ENCODE data around the gene GOLGA8O. TPM values are rescaled to one million over a fixed set of nuclear protein-coding genes. Genes with fewer than 3 reads are reported as not detected.
"Not testable (repeated sequence)": the region's sequence is repeated elsewhere in the genome, so short reads cannot be mapped to it uniquely, and the experiment has no call there.

Gene GOLGA8O, protein sequence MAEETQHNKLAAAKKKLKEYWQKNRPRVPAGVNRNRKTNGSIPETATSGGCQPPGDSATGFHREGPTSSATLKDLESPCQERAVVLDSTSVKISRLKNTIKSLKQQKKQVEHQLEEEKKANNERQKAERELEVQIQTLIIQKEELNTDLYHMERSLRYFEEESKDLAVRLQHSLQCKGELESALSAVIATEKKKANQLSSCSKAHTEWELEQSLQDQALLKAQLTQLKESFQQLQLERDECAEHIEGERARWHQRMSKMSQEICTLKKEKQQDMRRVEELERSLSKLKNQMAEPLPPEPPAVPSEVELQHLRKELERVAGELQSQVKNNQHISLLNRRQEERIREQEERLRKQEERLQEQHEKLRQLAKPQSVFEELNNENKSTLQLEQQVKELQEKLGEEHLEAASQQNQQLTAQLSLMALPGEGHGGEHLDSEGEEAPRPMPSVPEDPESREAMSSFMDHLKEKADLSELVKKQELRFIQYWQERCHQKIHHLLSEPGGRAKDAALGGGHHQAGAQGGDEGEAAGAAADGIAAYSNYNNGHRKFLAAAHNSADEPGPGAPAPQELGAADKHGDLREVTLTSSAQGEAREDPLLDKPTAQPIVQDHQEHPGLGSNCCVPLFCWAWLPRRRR
- 2.5 to 5.1 TPM (median 2.8 TPM) in 3 replicates for total RNA-seq
- long read RNA-seq = 0 reads

DNA sequence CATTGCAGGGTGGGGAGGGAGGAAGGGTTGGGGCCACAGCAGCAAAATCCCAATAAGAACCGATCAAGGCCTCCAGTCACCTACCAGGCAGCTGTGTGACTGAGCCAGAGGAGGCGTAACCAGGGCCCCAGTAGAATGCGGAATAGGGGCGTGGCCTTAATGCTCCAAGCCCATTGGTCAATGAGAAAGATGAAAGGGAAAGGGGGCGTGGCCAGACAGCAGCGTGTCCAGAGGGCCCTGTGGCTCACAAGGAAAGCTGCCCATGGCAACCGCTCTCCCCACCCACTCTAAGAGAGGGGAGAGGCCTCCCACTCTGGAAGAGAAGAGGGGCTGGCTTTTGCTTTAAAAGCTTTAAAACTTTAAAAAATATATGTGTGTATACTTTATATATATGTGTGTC is at the start of gene GOLGA8O:
GOLGA8O (minus strand) TSS at position 101 of the 400 bp plus-strand sequence; CDS start at position 3, 98 bp downstream.
- not testable (repeated sequence) for H3K4me3 Mint-ChIP-seq (ENCODE audit: unreplicated experiment); H3K27ac Mint-ChIP-seq (ENCODE audit: unreplicated experiment); H3K27me3 Mint-ChIP-seq (ENCODE audit: low read depth); H3K4me1 Mint-ChIP-seq (ENCODE audit: low read depth); H3K36me3 Mint-ChIP-seq (ENCODE audit: low read depth); DNase-seq (ENCODE audit: low spot score); H3K9me3 Mint-ChIP-seq (ENCODE audit: low read depth)

DNA sequence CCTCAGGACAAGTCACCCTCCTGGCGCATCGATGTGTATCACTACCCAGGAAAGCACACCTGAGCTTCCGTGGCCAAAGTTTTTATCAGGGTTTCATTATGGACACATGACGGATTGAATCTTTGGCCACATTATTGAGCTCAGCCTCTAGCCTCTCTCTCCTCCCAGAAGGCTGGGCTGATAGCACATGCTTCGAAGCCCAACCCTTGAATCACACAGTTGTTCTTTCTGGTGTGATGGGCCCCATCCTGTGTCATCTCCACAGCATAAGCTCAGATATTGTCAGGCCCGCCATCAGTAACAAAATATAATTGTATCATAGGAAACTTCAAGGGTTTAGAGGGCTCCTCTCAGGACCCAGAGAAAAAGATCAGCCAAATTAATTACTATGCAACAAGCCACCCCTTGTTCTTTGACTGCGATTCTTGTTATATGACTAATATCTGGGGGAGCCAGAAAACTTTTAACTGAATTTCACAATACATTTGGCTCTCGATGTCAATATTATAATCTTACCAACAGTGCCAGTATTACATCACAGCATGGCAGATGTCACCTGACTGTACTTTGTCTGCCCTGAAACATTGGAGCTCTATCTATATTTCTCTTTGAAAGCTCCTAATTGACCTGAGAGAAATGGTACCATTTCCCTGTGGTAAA is 48.8 kb upstream of the GOLGA8O start:
- not testable (repeated sequence) for H3K4me3 Mint-ChIP-seq (ENCODE audit: unreplicated experiment); H3K4me1 Mint-ChIP-seq (ENCODE audit: low read depth); H3K9me3 Mint-ChIP-seq (ENCODE audit: low read depth); H3K27ac Mint-ChIP-seq (ENCODE audit: unreplicated experiment); H3K36me3 Mint-ChIP-seq (ENCODE audit: low read depth); H3K27me3 Mint-ChIP-seq (ENCODE audit: low read depth); DNase-seq (ENCODE audit: low spot score)

DNA sequence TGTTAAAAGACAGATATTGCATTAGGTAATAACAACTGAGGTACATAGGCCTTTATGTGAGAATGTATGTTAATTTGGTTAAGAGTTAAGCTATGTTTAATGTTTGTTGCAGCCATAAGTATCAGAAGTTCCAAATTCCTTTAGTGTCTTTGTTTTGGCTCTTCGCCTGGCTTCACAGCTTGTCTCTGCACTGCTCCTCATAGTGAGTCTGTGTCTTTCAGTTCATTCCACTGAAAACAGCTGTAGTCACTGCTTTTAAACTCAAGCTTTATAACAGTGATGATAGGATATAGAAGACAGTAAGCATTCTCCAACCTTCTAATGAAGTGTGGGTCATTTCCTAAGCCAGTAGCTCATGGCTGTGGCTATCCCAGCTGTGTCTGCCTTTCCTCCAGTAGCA is 47.5 kb upstream of the GOLGA8O start:
- not testable (repeated sequence) for H3K27ac Mint-ChIP-seq (ENCODE audit: unreplicated experiment)

DNA sequence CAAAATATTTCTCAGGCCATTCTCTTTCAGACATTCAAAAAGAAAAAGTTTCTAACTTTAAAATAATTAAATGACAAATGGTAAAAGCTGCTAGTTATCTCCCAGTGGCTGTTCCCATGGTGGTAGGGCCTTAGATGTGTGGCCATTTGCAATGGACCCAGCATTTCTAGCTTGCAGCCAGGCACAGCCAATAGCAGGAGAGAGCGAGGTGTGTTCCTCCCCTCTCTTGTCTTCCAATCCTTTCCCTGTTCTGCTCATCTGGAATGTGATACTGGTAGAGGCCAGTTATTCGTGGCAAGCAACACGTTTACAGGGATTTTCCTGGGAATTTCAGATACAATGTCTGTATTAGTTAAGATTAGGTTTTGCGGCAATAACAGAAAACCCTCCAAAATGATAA is 37.3 kb upstream of the GOLGA8O start:
- H3K4me1 Mint-ChIP-seq (ENCODE audit: low read depth); DNase-seq (ENCODE audit: low spot score); H3K27ac Mint-ChIP-seq (ENCODE audit: unreplicated experiment); H3K9me3 Mint-ChIP-seq (ENCODE audit: low read depth); H3K27me3 Mint-ChIP-seq (ENCODE audit: low read depth); H3K36me3 Mint-ChIP-seq (ENCODE audit: low read depth); H3K4me3 Mint-ChIP-seq (ENCODE audit: unreplicated experiment): not testable (repeated sequence)

More for the DNA sequence above, 47.5 kb upstream of the GOLGA8O start:
- DNase-seq (ENCODE audit: low spot score); H3K9me3 Mint-ChIP-seq (ENCODE audit: low read depth); H3K27me3 Mint-ChIP-seq (ENCODE audit: low read depth); H3K4me3 Mint-ChIP-seq (ENCODE audit: unreplicated experiment); H3K4me1 Mint-ChIP-seq (ENCODE audit: low read depth); H3K36me3 Mint-ChIP-seq (ENCODE audit: low read depth): not testable (repeated sequence)

DNA sequence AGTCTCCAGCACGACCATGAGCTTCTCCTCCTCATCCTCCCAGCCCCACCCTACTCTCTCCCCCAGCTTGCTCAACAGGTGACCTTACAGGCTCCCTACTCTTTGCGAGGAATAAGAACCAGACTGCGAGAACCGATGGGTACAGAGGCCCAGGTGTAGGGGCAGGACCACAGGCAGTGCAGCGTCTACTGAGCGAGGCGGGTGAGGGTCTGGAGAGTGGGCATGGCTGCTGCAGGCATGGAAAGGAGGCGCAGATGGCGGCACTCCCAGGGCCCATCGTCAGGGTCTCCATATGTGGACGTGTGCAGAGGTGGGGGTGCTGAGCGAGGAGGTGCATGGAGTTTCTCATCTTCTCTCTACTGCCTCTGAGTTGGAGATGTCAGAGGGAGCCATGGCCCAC is 31.0 kb upstream of the GOLGA8O start:
- not testable (repeated sequence) for H3K27me3 Mint-ChIP-seq (ENCODE audit: low read depth); H3K27ac Mint-ChIP-seq (ENCODE audit: unreplicated experiment); H3K4me1 Mint-ChIP-seq (ENCODE audit: low read depth); DNase-seq (ENCODE audit: low spot score); H3K4me3 Mint-ChIP-seq (ENCODE audit: unreplicated experiment); H3K9me3 Mint-ChIP-seq (ENCODE audit: low read depth); H3K36me3 Mint-ChIP-seq (ENCODE audit: low read depth)

DNA sequence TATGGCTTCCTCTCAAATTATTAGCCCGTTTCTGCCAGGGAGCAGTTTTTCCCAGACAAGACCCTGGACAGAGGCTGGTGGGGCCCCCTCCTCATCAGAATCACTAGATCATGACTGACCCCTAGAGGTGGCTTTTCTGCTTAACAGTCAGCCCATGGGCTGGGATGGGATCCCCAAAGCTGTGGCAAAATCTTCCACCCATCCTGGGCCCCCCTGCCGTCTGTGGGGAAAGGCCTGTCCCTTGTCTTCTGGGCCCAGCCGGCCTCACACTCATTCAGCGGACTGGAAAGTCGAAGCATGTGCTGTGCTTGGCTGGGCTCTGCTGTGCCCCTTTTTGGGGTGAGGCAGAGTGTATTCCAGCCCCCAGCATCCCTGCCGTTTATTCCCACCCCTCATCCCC is 27.9 kb upstream of the GOLGA8O start:
- not testable (repeated sequence) for H3K9me3 Mint-ChIP-seq (ENCODE audit: low read depth); H3K27me3 Mint-ChIP-seq (ENCODE audit: low read depth); DNase-seq (ENCODE audit: low spot score); H3K4me1 Mint-ChIP-seq (ENCODE audit: low read depth); H3K27ac Mint-ChIP-seq (ENCODE audit: unreplicated experiment); H3K4me3 Mint-ChIP-seq (ENCODE audit: unreplicated experiment); H3K36me3 Mint-ChIP-seq (ENCODE audit: low read depth)

DNA sequence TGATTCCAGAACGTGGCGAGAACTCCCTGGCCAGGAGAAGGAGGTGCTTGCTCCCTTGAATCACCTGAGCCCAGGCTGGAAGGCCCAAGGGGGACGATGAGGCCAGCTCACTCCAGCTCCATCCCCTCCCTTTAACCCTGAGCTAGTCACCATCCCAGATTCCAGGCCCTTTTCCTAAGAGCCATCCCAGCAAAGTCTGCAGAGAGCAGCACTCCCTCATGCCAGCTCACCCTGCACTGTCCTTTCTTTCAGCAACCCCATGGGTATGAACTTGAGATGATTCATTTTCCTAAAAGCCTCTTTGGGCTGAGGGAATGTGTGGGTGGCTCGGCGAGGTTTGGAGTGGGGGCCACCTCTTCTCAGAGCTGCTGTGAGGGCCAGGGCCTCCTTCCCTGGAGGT is 26.2 kb upstream of the GOLGA8O start:
- not testable (repeated sequence) for H3K4me3 Mint-ChIP-seq (ENCODE audit: unreplicated experiment); DNase-seq (ENCODE audit: low spot score); H3K36me3 Mint-ChIP-seq (ENCODE audit: low read depth); H3K27me3 Mint-ChIP-seq (ENCODE audit: low read depth); H3K4me1 Mint-ChIP-seq (ENCODE audit: low read depth); H3K27ac Mint-ChIP-seq (ENCODE audit: unreplicated experiment); H3K9me3 Mint-ChIP-seq (ENCODE audit: low read depth)

DNA sequence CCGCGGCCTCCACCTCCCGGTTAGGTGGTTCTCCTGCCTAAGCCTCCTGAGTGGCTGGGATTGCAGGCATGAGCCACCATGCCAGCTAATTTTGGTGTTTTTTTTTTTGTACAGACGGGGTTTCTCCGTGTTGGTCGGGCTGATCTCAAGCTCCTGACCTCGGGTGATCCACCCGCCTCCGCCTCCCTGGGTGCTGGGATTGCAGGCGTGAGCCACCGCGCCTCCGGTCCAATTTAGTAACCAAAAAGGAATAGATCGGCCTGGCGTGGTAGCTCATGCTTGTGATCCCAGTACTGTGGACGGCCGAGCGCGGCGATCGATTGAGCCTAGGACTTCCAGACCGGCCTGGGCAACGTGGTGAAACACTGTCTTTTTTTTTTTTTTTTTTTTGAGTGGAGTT is 12.6 kb upstream of the GOLGA8O start:
- DNase-seq (ENCODE audit: low spot score) = peak; percentile 84
- H3K27ac Mint-ChIP-seq (ENCODE audit: unreplicated experiment) = not testable (repeated sequence)

DNA sequence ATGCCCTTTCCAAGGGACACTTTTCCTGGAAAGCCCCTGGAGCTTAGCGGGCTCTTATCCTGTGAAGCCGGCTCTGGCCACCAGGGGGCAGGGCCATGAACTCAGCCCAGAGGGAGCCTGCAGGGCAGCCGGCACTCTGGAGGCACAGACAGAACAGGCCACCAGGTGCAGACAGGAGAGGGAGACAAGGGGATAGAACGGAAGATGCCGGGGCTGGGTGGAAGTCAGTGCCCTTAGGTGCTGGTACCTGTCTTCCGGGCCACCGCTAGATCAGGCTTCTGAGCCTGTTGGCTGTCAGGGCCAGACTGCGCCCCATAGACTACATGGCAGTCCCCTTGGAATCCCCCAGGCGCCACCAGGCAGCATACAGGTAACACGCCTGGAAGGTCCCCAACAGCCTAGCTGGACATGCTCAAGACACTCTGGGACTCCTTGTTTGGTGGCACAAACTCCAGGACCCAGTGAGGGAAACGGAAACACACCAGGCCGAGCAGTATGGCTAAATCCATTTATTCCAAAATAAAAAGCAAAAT is 14.9 kb downstream of the GOLGA8O start:
- TF ChIP-seq, protein P1, sequence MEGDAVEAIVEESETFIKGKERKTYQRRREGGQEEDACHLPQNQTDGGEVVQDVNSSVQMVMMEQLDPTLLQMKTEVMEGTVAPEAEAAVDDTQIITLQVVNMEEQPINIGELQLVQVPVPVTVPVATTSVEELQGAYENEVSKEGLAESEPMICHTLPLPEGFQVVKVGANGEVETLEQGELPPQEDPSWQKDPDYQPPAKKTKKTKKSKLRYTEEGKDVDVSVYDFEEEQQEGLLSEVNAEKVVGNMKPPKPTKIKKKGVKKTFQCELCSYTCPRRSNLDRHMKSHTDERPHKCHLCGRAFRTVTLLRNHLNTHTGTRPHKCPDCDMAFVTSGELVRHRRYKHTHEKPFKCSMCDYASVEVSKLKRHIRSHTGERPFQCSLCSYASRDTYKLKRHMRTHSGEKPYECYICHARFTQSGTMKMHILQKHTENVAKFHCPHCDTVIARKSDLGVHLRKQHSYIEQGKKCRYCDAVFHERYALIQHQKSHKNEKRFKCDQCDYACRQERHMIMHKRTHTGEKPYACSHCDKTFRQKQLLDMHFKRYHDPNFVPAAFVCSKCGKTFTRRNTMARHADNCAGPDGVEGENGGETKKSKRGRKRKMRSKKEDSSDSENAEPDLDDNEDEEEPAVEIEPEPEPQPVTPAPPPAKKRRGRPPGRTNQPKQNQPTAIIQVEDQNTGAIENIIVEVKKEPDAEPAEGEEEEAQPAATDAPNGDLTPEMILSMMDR (IDR thresholded peaks at IDR 0.05) = peak; percentile 58
- H3K9me3 Mint-ChIP-seq (ENCODE audit: low read depth); H3K27ac Mint-ChIP-seq (ENCODE audit: unreplicated experiment); H3K36me3 Mint-ChIP-seq (ENCODE audit: low read depth); H3K27me3 Mint-ChIP-seq (ENCODE audit: low read depth); H3K4me1 Mint-ChIP-seq (ENCODE audit: low read depth); H3K4me3 Mint-ChIP-seq (ENCODE audit: unreplicated experiment): not testable (repeated sequence)
- DNase-seq (ENCODE audit: low spot score) = peak; percentile 35

More for the DNA sequence above, 12.6 kb upstream of the GOLGA8O start:
- not testable (repeated sequence) for H3K9me3 Mint-ChIP-seq (ENCODE audit: low read depth); H3K27me3 Mint-ChIP-seq (ENCODE audit: low read depth); H3K4me1 Mint-ChIP-seq (ENCODE audit: low read depth); H3K36me3 Mint-ChIP-seq (ENCODE audit: low read depth); H3K4me3 Mint-ChIP-seq (ENCODE audit: unreplicated experiment)

DNA sequence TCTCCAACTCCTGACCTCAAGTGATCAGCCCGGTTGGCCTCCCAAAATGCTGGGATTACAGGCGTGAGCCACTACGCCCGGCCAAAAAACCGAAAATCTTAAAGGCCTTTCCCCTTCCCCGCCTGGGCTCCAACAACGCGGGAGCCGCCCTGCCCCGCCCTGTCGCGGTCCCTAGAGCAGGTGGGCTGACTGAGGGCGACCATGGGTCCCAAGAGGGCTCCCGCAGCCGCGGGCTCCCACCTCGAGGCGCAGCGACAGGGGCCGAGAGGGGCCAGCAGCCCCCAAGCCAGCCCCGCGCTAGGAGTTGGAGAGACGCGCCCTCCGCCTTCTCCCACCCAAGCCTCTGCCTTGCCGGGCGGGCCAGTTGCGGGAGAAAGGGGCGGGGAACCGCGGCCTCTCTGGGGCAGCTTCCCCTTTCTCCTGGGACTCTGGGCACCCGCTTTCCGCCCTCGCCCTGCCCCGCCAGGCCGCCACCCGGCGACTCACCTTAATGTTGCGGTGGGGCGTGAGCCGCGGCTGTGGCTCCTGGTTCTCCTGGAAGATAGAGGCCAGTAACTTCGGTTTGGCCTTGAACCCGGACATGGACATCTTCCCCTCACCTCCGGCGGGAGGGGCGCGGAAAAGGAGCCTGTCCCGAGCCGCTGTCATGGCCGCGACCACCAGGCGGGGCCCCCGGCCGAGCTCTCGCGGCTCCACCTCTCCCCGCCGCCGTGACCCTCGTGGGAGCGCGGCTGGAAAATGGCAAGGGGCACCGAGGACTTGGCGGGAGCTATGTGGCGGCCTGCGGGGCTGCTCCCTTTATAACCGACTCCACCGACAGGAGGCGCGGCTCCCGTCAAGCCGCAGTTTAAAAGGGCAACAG is 21.1 kb downstream of the GOLGA8O start:
- not testable (repeated sequence) for DNase-seq (ENCODE audit: low spot score); H3K27me3 Mint-ChIP-seq (ENCODE audit: low read depth); H3K27ac Mint-ChIP-seq (ENCODE audit: unreplicated experiment); H3K4me1 Mint-ChIP-seq (ENCODE audit: low read depth); H3K9me3 Mint-ChIP-seq (ENCODE audit: low read depth); H3K4me3 Mint-ChIP-seq (ENCODE audit: unreplicated experiment); H3K36me3 Mint-ChIP-seq (ENCODE audit: low read depth)

DNA sequence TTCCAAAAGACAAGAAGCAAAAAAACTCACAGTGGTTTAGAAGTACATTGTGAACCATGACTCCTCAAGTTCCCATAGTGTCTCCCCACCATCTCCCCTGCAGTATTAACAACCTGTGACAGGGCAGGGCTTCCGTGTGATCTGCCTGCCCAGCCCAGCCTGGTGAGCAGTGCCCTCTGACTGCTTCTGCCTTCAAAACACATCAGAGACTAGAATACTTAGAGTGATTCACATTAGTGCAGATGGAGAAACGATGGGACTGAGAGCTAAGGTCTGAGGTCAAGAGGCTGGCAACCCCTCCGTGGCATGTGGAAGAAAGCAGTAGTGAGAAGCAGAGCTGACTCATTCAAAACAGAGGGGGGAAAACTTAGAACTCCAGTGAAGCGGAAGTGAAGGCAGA is 27.8 kb downstream of the GOLGA8O start:
- H3K27me3 Mint-ChIP-seq (ENCODE audit: low read depth); H3K4me3 Mint-ChIP-seq (ENCODE audit: unreplicated experiment); H3K9me3 Mint-ChIP-seq (ENCODE audit: low read depth); DNase-seq (ENCODE audit: low spot score); H3K36me3 Mint-ChIP-seq (ENCODE audit: low read depth); H3K27ac Mint-ChIP-seq (ENCODE audit: unreplicated experiment); H3K4me1 Mint-ChIP-seq (ENCODE audit: low read depth): not testable (repeated sequence)
